ENCODE data around the gene LEKR1.

Gene LEKR1

GRCh38 chr3:157091083-157091833, 265.1 kb downstream of the LEKR1 start:
- no peak overlapping the region for H3K27ac ChIP-seq
- TF ChIP-seq, protein P1, sequence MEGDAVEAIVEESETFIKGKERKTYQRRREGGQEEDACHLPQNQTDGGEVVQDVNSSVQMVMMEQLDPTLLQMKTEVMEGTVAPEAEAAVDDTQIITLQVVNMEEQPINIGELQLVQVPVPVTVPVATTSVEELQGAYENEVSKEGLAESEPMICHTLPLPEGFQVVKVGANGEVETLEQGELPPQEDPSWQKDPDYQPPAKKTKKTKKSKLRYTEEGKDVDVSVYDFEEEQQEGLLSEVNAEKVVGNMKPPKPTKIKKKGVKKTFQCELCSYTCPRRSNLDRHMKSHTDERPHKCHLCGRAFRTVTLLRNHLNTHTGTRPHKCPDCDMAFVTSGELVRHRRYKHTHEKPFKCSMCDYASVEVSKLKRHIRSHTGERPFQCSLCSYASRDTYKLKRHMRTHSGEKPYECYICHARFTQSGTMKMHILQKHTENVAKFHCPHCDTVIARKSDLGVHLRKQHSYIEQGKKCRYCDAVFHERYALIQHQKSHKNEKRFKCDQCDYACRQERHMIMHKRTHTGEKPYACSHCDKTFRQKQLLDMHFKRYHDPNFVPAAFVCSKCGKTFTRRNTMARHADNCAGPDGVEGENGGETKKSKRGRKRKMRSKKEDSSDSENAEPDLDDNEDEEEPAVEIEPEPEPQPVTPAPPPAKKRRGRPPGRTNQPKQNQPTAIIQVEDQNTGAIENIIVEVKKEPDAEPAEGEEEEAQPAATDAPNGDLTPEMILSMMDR (conservative IDR thresholded peaks at IDR 0.05), result no peak

- H3K27ac ChIP-seq, result no peak overlapping the region
- TF ChIP-seq, protein P1 (conservative IDR thresholded peaks at IDR 0.05), result no peak
These were observed 266.1 kb downstream of the LEKR1 start for GRCh38 chr3:157092230-157092629.

DNA sequence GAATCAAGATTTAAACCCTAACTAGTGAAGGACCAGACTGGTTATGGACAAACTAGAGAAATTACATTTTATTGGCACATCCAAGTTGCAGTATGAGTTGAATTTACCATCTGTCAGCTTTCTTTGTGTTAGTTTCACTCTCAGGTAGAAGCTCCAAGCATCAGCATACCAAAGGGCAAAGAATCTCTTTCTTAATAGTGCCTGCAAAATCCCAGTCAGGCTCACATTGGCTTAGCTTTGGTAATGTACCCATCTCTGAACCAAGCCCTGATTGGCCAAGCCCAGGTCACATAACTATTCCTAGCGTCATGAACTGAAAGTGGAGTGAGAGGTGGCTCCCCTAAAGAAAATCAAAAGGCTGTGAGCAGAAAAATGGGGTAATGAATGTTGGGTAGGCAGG, 266.9 kb downstream of the LEKR1 start:
- H3K27ac ChIP-seq, result no peak overlapping the region
- TF ChIP-seq, protein P1 (conservative IDR thresholded peaks at IDR 0.05), result no peak

DNA sequence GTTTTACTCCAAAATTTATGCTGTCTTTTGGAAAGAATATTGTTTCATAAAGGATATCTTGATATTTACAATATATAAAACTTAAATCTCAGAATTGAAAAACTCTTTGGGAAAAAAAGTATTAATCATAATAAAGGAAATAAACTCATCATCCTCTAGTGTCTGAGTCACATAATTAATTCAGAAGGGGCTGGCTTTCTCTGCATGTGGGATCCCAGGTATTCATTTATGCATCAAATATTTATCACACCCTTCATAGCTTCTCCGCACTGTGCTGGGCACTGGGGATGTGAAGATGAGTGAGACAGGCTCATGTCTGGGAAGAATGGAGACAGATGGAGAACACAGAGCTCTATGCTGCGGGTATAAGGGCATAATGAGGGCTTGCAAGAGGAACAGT, 268.1 kb downstream of the LEKR1 start:
- TF ChIP-seq, protein P1 (conservative IDR thresholded peaks at IDR 0.05), result no peak
- no peak overlapping the region for H3K27ac ChIP-seq

GRCh38 chr3:157094751-157095480, 268.8 kb downstream of the LEKR1 start:
- TF ChIP-seq, protein P1 (conservative IDR thresholded peaks at IDR 0.05), result no peak
- H3K27ac ChIP-seq, result no peak overlapping the region

All from VCaP (cell line).